ENCODE results near the gene CAPN9.
"Not testable (repeated sequence)": the region's sequence is repeated elsewhere in the genome, so short reads cannot be mapped to it uniquely, and the experiment has no call there.

CAPN9 gene

DNA sequence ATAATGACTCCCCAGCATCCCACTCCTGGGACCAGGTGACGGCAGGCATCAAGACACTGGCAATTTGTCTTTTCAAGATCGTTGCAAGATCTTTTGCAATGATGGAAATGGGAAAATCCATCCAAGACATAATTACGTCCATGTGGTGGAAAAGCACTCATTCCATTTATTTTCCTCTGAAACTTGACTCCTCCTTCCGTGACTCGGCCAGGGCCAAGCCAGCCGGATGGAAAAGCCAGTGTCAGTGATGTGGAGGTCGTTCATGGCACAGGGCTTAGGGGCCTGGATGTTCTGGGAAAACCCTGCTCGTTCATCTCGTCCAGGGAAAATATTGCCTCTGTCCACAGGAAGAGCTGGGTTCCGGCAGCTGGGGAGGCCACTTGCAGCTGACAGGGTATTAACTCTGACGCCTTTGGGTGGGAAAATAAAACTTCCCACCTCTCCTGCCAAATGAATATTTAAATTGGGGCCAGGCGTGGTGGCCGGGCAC is 74.9 kb downstream of the CAPN9 start:
- DNase-seq (ENCODE audit: low read depth in 2 of 2, low spot score in 1 of 2): no peak

DNA sequence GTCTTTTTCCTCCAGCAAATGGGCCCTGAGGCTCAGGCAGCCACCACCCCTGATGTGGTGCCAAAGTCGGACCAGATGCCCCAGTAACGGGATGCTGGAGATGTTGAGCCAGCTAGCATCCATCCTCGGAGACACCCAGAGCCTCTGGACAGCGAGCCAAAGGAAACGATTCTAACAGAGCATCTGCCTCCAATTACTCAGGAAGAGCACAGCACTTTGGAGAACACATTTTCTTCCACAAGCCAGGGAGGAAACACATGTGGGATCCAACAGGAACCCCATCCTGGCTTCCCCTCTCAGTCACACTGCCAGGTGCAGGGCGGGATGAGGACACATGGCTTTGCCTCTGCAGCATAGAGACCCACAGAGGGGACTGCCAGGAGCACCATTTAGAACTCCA is 76.2 kb downstream of the CAPN9 start:
- DNase-seq (ENCODE audit: low read depth in 2 of 2, low spot score in 1 of 2): no peak

DNA sequence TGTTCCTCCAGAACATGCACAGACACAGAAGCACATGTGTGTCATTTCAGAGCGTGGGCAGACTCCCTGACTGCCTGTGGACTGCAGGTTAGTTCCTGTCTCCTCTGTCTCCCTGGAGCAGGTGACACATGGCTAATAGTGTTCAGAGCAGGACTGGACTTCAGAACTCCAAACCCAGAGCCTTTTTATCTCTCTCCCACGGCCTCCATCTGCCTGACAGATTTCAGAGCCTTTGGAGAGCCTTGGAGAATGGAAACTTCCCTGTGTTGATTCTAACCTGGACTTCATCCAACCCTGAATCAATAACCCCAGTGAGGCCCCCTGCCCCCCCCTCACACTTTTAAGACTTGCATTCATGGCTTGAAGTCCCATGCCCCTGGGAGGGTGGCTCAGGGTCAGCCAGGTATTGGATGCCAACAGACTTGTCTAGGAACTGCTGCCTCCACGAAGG is 76.8 kb downstream of the CAPN9 start:
- no peak for DNase-seq (ENCODE audit: low read depth in 2 of 2, low spot score in 1 of 2)

DNA sequence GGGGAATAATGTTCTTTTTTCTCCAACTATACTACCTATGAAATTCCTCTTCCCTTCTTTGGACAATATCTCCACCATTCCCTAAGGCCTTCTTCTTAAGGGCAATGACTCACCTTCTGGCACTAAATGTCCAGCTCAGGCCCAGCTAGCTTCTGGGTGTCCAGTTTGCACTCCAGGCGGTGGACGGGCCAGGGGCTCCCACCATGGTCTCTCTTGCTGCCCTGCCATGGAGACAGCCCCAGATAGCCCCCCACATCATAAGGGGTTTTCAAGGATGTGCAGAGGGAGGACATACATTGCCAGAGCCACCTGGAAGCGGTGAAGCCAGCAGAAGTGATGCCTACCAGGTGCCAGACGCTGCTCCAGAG is 77.3 kb downstream of the CAPN9 start:
- no peak for DNase-seq (ENCODE audit: low read depth in 2 of 2, low spot score in 1 of 2)

DNA sequence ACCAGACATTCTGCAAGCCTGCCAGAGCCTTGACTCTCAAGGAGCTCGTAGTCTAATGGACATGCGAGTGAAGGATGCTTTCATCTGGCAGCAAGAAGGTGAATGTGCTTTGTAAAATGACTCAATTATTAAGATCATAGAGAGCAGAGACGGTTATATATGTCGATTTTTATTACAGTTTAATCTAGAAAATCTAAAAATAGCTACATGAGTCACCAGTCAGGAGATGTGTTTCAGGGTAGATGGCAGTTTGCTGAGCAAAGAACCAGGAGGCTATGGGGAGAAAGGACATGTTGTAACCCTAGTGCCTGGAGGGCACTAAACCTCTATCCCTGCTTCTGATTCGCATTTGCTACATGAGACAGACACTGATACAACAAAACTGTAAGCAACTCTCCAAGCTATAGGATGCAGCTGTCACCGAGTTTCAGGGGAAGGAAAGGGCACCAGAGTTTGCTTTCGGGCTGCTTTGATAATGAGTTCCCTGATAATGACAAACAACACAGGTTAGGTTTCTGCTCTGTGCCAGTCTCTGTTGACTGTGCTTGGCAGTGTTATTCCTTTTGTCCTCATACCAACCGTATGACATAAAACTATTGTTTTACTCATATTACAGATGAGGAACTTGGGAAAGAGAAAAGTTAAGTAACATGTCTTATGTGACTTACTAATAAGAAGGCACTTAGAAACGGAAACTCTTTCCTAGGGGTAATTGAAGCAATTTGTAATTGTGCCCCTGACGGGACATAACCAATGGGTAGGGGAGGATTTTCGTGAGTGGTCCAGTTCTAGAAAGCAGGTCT is 77.9 kb downstream of the CAPN9 start:
- DNase-seq (ENCODE audit: low read depth in 2 of 2, low spot score in 1 of 2): no peak

DNA sequence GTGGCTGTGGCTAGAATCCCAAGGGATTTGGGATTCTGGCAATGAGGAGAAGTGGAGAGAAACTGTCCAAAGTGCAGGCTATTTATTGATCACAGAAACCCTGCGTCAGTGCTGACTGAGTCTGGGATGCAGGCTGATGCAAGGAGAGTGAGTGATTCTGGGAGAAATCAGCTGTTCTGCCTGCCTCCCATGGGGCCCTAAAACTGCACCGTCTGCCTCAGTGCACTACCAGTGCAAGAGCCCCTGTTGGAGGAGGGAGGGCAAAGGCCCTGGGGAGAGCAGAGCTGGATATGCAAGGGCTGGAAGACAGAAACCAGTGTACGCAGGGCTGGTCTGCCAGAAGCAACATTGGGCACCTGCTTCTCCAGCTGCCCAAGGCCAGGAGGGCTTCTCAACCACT is 78.6 kb downstream of the CAPN9 start:
- no peak for DNase-seq (ENCODE audit: low read depth in 2 of 2, low spot score in 1 of 2)

DNA sequence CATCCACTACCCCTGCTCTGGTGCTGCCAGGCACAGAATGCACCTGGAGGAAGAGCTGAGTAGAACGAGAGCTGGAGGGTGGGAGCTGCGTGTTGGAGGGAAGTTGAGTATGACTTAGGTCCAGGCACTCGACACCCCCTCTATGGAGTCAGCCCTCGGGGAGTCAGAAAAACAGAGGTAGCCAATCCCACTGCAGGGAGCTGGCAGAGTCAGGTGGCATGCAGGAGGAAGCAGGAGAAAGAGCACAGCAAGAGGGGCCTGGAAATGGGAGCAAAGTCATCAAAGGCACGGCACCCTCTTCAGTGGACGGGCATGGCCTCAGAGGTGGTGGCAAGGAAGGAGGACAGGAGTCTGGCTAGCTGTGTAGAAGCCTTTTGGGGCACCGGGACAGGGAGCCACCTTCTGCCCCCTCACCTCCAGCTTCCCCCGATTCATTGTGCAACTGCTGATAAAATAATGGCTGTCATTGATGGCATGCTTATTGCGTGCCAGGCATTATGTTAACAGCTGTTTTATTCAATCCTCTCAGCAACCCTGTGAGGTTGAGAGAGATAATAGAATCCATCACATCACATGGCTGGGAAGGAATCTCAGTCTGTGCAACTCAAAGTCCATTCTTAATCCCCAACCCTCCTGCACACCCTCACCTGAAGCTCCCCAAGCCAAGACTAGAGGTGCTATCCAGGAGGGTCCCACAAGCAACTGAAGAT is 79.1 kb downstream of the CAPN9 start:
- no peak for DNase-seq (ENCODE audit: low read depth in 2 of 2, low spot score in 1 of 2)

DNA sequence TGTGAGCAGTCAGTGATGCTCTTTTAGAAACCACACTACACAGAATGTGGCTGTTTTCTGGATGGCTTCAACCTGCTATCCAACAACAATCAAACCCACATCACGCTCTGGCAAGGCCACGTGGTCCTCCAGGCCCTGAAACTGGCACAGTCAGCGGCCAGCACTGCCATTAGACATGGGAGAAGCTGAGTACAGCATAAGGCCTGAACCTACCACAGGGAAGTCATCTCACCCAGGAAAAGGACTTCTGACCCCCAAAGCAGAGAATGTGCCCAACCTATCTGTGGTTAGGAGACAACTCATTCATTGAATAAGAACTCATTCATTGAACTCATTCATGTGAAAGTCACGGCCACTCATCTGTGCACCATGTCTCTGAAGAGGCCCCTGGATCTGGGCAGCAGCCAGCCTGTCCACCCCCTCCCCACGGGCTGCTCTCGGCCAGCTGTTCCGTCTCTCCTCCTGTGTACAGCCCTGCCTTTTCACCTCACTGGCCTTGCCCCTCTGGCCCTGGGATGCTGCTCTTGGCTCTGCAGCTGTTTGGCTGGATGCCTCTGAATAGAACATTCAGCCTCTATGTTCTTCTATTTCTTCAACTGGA is 80.0 kb downstream of the CAPN9 start:
- no peak for DNase-seq (ENCODE audit: low read depth in 2 of 2, low spot score in 1 of 2)

DNA sequence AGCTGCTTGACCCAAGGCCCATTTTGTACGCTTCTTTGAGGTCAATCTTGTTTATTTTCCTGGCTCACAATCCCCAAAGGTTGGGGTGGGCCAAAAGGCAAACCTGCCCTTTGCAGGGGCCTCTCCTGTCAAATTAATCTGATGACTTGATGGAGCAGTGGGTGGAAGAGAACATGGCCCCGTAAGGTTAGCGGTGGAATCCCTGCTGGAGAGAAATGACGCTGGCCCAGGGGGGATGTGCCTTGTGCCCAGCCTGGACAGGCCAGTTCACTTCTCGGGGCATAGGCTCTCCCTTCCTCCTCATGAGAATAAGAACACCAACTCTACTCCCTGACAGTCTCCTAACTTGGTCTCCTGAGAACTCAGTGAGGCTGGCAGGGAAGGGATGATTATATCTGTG is 80.6 kb downstream of the CAPN9 start:
- DNase-seq (ENCODE audit: low read depth in 2 of 2, low spot score in 1 of 2): no peak

DNA sequence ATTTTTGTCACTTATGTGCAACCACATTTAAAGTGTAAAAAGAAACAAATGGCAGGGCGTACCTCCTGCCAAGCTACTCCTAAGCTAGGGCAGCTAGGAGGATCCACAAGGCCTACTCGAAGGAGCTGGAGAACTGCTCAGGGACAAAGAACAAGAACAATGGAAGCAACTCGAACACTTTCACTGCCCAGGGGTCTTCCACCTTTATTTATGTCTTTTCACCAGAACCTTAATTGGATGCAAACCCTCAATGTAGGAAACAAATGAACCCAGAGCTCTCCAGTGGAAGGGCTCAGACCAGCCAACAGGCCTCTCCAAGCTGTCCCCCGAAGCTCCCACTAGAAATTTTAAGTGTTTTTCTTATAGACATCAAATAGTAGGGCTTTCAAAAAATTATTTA is 81.2 kb downstream of the CAPN9 start:
- no peak for DNase-seq (ENCODE audit: low read depth in 2 of 2, low spot score in 1 of 2)

DNA sequence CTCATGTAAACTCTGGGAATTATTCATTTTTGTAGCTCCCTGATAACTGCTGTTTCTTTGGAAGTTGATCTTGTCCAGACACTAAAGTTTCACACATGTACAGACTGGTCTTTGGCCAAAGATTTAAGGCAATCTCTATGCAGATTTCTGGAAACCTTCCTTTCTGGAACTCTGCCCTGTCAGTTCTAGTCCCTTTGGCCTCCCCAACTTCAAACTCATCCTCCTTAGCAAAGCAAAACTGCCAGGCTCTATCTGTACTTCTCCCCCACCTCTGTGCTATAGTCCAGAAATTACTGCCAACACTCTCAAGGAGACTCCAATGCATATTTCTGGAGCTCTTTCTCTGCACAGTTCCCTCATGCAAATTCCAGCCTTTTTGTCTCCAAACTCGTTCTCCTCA is 84.6 kb downstream of the CAPN9 start:
- DNase-seq (ENCODE audit: low read depth in 2 of 2, low spot score in 1 of 2): no peak

DNA sequence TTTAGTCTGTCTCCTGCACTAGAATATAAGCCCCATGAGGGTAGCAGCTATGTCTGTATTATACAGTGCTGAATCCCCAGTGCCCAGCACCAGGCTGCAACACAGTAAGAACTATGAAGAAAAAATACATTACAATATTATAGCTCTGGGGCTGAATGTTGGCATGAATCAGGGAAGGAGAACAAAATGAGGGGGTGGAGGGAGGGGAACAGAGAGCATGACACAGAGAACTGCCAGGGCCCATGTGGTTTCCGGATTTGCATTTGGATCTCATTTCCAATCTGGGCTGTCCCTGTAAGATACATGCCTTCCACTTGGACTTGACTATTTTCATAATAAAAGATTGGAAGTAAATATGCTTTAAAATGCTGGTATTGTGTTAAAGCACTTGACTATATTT is 85.3 kb downstream of the CAPN9 start:
- no peak for DNase-seq (ENCODE audit: low read depth in 2 of 2, low spot score in 1 of 2)

DNA sequence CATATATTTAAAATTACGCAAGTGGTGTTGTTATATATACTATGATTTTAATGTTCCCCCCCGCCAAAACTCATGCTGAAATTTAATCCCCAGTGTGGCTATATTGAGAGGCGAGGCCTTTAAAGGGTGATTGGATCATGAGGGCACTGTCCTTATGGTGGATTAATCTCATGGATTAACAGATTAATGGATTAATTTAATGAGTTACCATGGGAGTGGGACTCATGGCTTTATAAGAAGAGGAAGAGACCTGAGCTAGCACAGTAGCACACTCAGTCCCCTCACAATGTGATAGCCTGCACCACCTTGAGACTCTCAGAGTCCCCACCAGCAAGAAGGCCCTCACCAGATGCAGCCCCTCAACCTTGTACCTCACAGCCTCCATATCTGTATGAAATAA is 86.3 kb downstream of the CAPN9 start:
- DNase-seq (ENCODE audit: low read depth in 2 of 2, low spot score in 1 of 2): no peak

DNA sequence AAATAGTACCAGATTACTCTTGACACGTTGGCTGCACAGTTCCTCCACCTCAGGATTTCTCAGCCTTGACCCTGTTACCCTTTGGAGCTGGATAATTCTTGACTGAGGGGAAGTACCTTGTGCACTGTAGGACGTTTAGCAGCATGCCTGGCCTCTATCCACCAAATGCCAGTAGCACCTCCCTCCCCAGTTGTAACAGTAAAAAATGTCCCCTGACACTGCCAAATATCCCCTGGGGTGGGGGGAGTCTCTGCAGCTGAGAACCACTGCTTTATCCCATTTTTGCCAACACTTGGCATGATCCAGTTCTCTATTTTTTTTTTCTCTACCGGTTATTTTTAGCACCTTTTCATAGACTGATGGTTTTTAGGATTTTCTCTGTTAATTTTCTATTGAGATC is 87.1 kb downstream of the CAPN9 start:
- no peak for DNase-seq (ENCODE audit: low read depth in 2 of 2, low spot score in 1 of 2)

DNA sequence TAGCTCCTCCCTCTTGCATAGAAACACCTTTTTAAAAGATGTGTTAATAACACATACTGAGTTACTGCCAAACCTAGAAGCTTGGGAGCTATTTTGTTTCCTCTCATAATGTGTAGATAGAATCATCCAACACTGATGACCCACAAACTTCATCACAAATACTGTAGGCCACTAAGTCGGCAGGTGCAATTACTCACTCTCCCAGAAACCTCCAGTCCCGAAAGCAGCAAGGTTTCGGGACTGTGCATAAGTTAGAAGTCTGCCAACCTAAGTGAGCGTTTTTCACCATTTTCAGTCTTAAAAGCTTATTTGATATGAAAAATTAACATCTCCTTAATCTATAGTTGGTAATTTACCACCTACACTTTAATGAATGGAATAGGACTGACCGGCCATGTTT is 89.2 kb downstream of the CAPN9 start:
- no peak for DNase-seq (ENCODE audit: low read depth in 2 of 2, low spot score in 1 of 2)

DNA sequence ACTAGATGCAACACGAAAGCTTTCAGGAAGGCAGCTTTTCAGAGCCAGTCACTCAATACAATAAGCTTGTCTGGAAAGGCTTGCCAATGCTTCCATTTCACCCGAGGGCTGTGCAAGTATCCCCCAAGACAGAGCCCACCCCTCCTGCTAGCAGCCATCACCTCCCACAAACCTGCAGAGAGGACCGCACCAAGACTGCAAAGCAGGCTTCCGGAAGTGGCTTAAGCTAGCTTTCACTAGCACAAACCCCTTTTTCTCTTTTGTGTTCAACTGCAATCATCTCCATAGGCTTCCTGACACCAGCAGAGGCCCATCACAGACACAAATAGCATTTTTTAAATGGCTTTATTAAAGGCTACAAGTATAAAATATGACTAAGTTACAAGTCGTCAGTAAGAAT is 89.6 kb downstream of the CAPN9 start:
- no peak for DNase-seq (ENCODE audit: low read depth in 2 of 2, low spot score in 1 of 2)

DNA sequence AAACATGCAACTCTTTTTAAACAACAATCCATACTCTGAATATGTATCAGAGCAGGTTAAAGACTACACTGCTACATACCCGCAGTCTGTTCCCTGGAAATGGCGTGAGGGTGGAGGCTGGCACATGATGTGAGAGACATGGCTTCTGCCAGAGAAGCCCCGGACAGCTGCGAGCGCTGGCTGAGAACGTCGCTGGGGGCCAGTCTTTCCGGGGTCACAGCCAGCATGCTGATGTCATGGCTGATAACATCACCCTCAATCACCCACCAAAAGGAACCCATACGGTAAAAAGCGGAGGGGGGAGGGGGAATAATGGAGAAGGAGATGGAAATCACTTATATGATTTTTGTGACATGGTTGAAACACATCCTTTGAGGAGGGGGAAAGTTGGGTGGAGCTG is 92.0 kb downstream of the CAPN9 start:
- no peak for DNase-seq (ENCODE audit: low read depth in 2 of 2, low spot score in 1 of 2)

DNA sequence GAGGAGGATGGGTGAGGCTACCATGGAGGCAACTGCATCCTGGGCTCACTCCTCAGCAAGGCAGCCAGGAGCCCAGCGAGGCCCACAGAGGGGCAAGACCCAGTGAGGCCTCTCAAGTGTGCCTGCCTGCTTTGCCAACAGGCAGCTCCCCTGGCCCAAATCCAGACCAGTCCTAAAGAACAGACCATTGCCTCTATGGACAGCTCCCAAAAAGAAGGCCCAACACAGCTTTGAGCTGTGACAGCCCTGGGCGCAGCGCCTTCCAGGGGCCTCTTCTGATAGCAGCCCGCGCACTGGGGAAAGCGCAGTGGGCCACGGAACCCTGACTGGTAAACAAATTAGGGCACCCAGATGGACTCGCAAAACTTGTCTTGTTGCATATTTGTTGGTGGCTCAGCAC is 95.6 kb downstream of the CAPN9 start:
- no peak for DNase-seq (ENCODE audit: low read depth in 2 of 2, low spot score in 1 of 2)

DNA sequence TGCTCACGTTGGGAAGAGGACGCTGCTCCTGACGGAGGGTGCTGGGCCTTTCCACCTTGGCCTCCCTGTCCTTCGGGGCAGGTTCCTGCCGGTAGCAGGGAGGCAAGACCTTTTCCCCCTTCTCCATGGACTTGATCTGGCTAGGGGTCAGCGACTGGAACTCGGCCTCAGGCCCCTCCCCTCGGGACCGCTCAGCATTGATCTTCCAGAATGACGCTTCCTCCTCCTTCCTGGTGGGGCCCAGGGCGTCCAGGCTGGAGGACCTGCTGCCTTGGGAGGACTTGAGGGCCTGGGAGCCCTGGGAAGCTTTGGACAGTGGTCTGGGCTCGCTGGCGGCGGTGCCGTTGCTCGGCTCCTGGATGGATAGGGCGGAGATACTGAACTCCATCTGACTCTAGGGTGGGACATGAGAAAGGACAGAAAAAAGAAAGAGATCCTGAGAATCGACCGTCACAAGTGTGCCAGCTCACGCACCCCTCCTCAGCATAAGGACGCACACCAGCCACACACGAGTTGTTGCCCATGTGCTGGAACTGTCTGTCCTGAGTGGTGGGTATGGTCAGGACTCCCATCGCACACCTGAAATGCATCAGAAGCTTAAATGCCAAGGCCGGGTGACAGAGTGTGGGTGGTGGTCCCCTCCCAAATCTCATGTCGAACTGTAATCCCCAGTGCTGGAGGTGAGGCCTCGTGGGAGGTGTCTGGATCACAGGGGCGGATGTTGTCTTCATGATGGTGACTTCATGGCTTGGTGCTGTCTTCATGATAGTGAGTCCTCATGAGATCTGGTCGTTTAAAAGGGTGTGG is 96.5 kb downstream of the CAPN9 start:
- DNase-seq (ENCODE audit: low read depth in 2 of 2, low spot score in 1 of 2): no peak

DNA sequence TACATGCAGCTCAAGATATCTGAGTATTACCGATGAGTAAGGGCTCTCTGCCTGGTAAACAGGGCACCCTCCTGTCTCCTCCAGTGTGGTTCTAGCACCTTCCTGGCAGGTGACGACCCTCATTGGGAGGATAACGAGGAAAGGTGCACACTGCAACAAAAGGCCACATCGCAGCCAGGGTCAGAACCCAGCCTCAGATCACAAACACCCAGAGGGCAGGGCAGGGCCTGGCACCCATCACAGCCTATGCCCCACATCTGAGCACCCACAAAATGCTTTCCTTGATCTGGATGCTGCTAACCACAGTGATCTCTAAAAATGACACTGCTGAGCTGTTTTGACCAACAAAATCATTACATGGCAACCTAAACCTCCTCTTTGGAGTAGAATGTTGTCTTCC is 97.4 kb downstream of the CAPN9 start:
- no peak for DNase-seq (ENCODE audit: low read depth in 2 of 2, low spot score in 1 of 2)

DNA sequence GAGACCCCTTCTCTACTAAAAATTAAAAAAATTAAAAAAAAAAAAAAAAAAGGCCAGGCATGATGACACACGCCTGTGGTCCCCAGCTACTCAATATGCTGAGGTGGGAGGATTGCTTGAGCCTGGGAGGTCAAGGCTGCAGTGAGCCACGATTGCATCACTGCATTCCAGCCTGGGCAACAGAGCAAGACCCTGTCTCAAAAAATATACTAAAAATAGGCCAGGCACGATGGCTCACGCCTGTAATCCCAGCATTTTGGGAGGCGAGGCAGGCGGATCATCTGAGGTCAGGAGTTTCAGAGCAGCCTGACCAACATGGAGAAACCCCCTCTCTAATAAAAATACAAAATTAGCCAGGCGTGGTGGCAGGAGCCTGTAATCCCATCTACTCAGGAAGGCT is 98.0 kb downstream of the CAPN9 start:
- DNase-seq (ENCODE audit: low read depth in 2 of 2, low spot score in 1 of 2): not testable (repeated sequence)
